Measurements from ENCODE around the gene PDP2.

PDP2 gene

DNA sequence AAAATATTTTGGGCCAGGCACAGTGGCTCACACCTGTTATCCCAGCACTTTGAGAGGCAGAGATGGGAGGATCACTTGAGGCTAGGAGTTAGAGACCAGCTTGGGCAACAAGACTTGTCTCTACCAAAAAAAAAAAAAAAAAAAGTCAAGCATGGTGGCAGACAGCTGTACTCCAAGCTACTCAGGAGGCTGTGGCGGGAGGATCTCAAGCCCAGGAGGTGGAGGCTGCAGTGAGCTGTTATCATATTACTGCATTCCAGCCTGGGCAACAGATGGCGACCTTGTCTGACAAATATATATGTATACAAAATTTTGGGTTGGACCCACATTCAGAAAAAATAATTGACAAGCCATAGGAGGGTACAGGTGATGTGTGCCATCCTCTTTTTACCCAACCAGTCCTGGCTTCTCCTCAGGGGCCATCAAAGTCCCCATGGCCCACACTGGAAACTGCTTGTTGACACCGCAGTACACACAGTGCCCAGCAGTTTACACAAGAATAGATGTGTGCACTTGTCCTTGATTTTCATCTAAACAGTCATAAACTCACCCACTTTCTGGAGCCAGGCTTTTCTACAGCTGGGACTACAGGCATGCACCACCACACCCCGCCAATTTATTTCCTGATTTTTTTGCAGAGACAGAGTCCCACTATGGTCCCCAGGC, 56.7 kb downstream of the PDP2 start:
- H3K4me3 ChIP-seq (replicated peaks; ENCODE audit: insufficient read depth, low read length), result no peak overlapping the region
- H3K27ac ChIP-seq (replicated peaks), result no peak overlapping the region
- DNase-seq (ENCODE audit: low read depth in 1 of 2, low spot score in 1 of 2), result no peak
- no peaks in the 10 kb centered on the region for H3K27me3 ChIP-seq (ENCODE audit: insufficient read depth, poor library complexity, severe bottlenecking)
- TF ChIP-seq SPI1 (IDR thresholded peaks at IDR 0.05; ENCODE audit: borderline replicate concordance, low read depth), result no peak
- no peak for TF ChIP-seq GABPA (IDR thresholded peaks at IDR 0.05; ENCODE audit: low read depth)
- TF ChIP-seq, protein P1, sequence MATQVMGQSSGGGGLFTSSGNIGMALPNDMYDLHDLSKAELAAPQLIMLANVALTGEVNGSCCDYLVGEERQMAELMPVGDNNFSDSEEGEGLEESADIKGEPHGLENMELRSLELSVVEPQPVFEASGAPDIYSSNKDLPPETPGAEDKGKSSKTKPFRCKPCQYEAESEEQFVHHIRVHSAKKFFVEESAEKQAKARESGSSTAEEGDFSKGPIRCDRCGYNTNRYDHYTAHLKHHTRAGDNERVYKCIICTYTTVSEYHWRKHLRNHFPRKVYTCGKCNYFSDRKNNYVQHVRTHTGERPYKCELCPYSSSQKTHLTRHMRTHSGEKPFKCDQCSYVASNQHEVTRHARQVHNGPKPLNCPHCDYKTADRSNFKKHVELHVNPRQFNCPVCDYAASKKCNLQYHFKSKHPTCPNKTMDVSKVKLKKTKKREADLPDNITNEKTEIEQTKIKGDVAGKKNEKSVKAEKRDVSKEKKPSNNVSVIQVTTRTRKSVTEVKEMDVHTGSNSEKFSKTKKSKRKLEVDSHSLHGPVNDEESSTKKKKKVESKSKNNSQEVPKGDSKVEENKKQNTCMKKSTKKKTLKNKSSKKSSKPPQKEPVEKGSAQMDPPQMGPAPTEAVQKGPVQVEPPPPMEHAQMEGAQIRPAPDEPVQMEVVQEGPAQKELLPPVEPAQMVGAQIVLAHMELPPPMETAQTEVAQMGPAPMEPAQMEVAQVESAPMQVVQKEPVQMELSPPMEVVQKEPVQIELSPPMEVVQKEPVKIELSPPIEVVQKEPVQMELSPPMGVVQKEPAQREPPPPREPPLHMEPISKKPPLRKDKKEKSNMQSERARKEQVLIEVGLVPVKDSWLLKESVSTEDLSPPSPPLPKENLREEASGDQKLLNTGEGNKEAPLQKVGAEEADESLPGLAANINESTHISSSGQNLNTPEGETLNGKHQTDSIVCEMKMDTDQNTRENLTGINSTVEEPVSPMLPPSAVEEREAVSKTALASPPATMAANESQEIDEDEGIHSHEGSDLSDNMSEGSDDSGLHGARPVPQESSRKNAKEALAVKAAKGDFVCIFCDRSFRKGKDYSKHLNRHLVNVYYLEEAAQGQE (IDR thresholded peaks at IDR 0.05; ENCODE audit: insufficient replicate concordance, low read depth), result no peak
- no peak for TF ChIP-seq POLR2AphosphoS5 (IDR thresholded peaks at IDR 0.05; ENCODE audit: low read depth)
- TF ChIP-seq, protein P2, sequence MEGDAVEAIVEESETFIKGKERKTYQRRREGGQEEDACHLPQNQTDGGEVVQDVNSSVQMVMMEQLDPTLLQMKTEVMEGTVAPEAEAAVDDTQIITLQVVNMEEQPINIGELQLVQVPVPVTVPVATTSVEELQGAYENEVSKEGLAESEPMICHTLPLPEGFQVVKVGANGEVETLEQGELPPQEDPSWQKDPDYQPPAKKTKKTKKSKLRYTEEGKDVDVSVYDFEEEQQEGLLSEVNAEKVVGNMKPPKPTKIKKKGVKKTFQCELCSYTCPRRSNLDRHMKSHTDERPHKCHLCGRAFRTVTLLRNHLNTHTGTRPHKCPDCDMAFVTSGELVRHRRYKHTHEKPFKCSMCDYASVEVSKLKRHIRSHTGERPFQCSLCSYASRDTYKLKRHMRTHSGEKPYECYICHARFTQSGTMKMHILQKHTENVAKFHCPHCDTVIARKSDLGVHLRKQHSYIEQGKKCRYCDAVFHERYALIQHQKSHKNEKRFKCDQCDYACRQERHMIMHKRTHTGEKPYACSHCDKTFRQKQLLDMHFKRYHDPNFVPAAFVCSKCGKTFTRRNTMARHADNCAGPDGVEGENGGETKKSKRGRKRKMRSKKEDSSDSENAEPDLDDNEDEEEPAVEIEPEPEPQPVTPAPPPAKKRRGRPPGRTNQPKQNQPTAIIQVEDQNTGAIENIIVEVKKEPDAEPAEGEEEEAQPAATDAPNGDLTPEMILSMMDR (IDR thresholded peaks at IDR 0.05; ENCODE audit: insufficient read depth, low read length), result no peak

- Histone ChIP-seq H3K27ac (replicated peaks) (no peak overlapping the region), H3K27me3 (ENCODE audit: insufficient read depth, poor library complexity, severe bottlenecking) (no peaks in the 10 kb centered on the region), H3K4me3 (replicated peaks; ENCODE audit: insufficient read depth, low read length) (no peak overlapping the region)
- DNase-seq (ENCODE audit: low read depth in 1 of 2, low spot score in 1 of 2), result no peak
- TF ChIP-seq, protein P1 (IDR thresholded peaks at IDR 0.05; ENCODE audit: insufficient replicate concordance, low read depth), result no peak
- no peak for TF ChIP-seq GABPA (IDR thresholded peaks at IDR 0.05; ENCODE audit: low read depth)
- no peak for TF ChIP-seq POLR2AphosphoS5 (IDR thresholded peaks at IDR 0.05; ENCODE audit: low read depth)
- TF ChIP-seq, protein P2 (IDR thresholded peaks at IDR 0.05; ENCODE audit: insufficient read depth, low read length), result no peak
- no peak for TF ChIP-seq SPI1 (IDR thresholded peaks at IDR 0.05; ENCODE audit: borderline replicate concordance, low read depth)
Observed at GRCh38 chr16:66937725-66938337, 57.5 kb downstream of the PDP2 start.

GRCh38 chr16:66939366-66939765, 59.1 kb downstream of the PDP2 start:
- no peak for DNase-seq (ENCODE audit: low read depth in 1 of 2, low spot score in 1 of 2)
- TF ChIP-seq, protein P2 (IDR thresholded peaks at IDR 0.05; ENCODE audit: insufficient read depth, low read length), result no peak
- TF ChIP-seq GABPA (IDR thresholded peaks at IDR 0.05; ENCODE audit: low read depth) (no peak), SPI1 (IDR thresholded peaks at IDR 0.05; ENCODE audit: borderline replicate concordance, low read depth) (no peak), POLR2AphosphoS5 (IDR thresholded peaks at IDR 0.05; ENCODE audit: low read depth) (no peak)
- H3K27me3 ChIP-seq (ENCODE audit: insufficient read depth, poor library complexity, severe bottlenecking), result no peaks in the 10 kb centered on the region
- H3K27ac ChIP-seq (replicated peaks), result no peak overlapping the region
- H3K4me3 ChIP-seq (replicated peaks; ENCODE audit: insufficient read depth, low read length), result no peak overlapping the region

Measured in HL-60 (cell line).